Measurements from ENCODE around the gene C1orf210. TPM values are rescaled to one million over a fixed set of nuclear protein-coding genes. Genes with fewer than 3 reads are reported as not detected.

The C1orf210 gene
- polyA plus RNA-seq, 1 experiment: not detected

DNA sequence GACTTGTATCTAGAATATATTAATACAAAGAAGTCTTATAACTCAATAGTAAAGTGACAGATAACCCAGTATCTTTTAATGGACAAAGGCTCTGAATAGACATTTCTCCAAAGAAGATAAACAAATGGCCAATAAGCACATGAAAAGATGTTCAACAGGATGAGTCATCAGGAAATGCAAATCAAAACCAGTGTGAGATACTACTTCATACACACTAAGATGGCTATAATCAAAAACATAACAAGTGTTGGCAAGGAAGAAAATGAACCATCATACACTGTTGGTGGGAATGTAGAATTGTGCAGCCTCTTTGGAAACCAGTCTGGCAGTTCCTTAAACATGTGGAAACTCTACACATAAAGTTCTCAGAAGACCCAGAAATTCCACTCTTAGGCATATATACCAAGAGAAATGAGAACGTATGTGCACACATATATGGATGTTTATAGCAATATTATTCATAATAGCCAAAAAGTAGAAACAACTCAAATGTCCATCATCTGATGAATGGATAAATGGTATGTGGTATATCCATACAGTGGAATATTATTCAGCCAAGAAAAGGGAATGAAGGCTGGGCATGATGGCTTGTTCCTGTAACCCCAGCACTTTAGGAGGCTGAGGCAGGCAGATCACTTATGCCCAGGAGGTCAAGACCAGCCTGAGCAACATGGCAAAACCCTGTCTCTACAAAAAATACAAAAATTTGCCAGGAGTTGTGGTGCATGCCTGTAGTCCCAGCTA is 42.3 kb upstream of the C1orf210 start:
- ChIA-PET POLR2A (no interaction called here), CTCF (no interaction called here)
- no peak for TF ChIP-seq CTCF (IDR thresholded peaks at IDR 0.05; ENCODE audit: low read depth, low read length)
- H3K27me3 ChIP-seq (ENCODE audit: control insufficient read depth, insufficient read depth, low read length): no peaks in the 10 kb centered on the region
- DNase-seq (ENCODE audit: low read depth, low spot score): no peak
- H3K4me3 ChIP-seq (ENCODE audit: low read depth, low read length): no peak overlapping the region
- no peak overlapping the region for H3K27ac ChIP-seq (ENCODE audit: low read depth, low read length)
- peaks cover 7% of the 10 kb centered on the region for H3K9me3 ChIP-seq (ENCODE audit: control insufficient read depth, insufficient read depth, low read length)

- TF ChIP-seq CTCF (IDR thresholded peaks at IDR 0.05; ENCODE audit: low read depth, low read length): no peak
- DNase-seq (ENCODE audit: low read depth, low spot score): no peak
- Histone ChIP-seq H3K9me3 (ENCODE audit: control insufficient read depth, insufficient read depth, low read length) (peaks cover 7% of the 10 kb centered on the region), H3K4me3 (ENCODE audit: low read depth, low read length) (no peak overlapping the region), H3K27ac (ENCODE audit: low read depth, low read length) (no peak overlapping the region), H3K27me3 (ENCODE audit: control insufficient read depth, insufficient read depth, low read length) (no peaks in the 10 kb centered on the region)
- ChIA-PET POLR2A (no interaction called here), CTCF (no interaction called here)
These were observed 40.0 kb upstream of the C1orf210 start for GRCh38 chr1:43325381-43325780.

- Histone ChIP-seq H3K4me3 (ENCODE audit: low read depth, low read length) (no peak overlapping the region), H3K27ac (ENCODE audit: low read depth, low read length) (no peak overlapping the region), H3K9me3 (ENCODE audit: control insufficient read depth, insufficient read depth, low read length) (peaks cover 7% of the 10 kb centered on the region), H3K27me3 (ENCODE audit: control insufficient read depth, insufficient read depth, low read length) (no peaks in the 10 kb centered on the region)
- TF ChIP-seq CTCF (IDR thresholded peaks at IDR 0.05; ENCODE audit: low read depth, low read length): no peak
- no peak for DNase-seq (ENCODE audit: low read depth, low spot score)
- CTCF ChIA-PET: no interaction called here
- POLR2A ChIA-PET: no interaction called here
These were observed 39.4 kb upstream of the C1orf210 start for GRCh38 chr1:43324810-43325209.

- Histone ChIP-seq H3K27me3 (ENCODE audit: control insufficient read depth, insufficient read depth, low read length) (no peaks in the 10 kb centered on the region), H3K9me3 (ENCODE audit: control insufficient read depth, insufficient read depth, low read length) (peaks cover 4% of the 10 kb centered on the region), H3K4me3 (ENCODE audit: low read depth, low read length) (no peak overlapping the region), H3K27ac (ENCODE audit: low read depth, low read length) (no peak overlapping the region)
- DNase-seq (ENCODE audit: low read depth, low spot score): no peak
- TF ChIP-seq CTCF (IDR thresholded peaks at IDR 0.05; ENCODE audit: low read depth, low read length): no peak
- POLR2A ChIA-PET: interaction anchor here (0.6 kb wide), 1 partner anchor 41 kb away, joined by 4 read pairs; no protein-coding TSS in a partner anchor
- CTCF ChIA-PET: no interaction called here
These were observed 37.1 kb upstream of the C1orf210 start for GRCh38 chr1:43322506-43322905.

DNA sequence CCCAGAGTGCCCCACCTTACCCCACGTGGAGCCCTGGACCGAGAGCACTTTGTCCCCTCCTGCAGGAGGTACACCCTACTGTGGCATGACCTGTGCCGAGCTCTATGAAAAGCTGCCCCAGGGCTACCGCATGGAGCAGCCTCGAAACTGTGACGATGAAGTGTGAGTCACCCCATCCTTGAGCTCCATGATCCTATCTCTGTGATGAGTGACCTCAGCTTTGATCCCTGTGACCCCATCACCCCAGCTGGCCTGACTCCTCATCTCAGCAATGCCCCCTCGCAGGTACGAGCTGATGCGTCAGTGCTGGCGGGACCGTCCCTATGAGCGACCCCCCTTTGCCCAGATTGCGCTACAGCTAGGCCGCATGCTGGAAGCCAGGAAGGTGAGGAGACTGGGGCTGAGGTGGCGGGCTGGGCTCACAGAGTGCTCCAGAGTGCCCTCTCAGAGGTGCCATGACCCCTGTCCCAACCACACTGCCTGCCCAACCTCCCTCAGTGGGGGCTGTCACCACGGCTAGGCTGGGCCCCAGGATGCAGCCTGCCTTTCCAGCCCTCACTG is 36.0 kb upstream of the C1orf210 start:
- ChIA-PET POLR2A (interaction anchor here (0.6 kb wide), 1 partner anchor 17 kb away, joined by 3 read pairs; no protein-coding TSS in a partner anchor), CTCF (no interaction called here)
- no peak for TF ChIP-seq CTCF (IDR thresholded peaks at IDR 0.05; ENCODE audit: low read depth, low read length)

More for the DNA sequence above, 36.0 kb upstream of the C1orf210 start:
- Histone ChIP-seq H3K9me3 (ENCODE audit: control insufficient read depth, insufficient read depth, low read length) (peaks cover 3% of the 10 kb centered on the region), H3K27ac (ENCODE audit: low read depth, low read length) (no peak overlapping the region), H3K4me3 (ENCODE audit: low read depth, low read length) (no peak overlapping the region), H3K27me3 (ENCODE audit: control insufficient read depth, insufficient read depth, low read length) (no peaks in the 10 kb centered on the region)
- DNase-seq (ENCODE audit: low read depth, low spot score): no peak

Measured in AG04450 (cell line).